Uterus (tissue), 4 donors: ENCODE data around the gene MUC5AC. TPM values are rescaled to one million over a fixed set of nuclear protein-coding genes. Genes with fewer than 3 reads are reported as not detected.

Source experiments
- DNase-seq, 2 donors: peaks; one replicate each; pipeline ENCODE4 v3.0.0-alpha.2; 2019 to 2020
- H3K27ac ChIP-seq, 2 donors: fragments of 200-600 bp; sonication (generic); 1 replicate in 1 of 2; 2 replicates in 1 of 2; pipeline ENCODE4 v1.5.1; 2016 to 2018
- H3K27me3 ChIP-seq, 2 donors: fragments of 200-600 bp; sonication (generic); one replicate each; pipeline ENCODE4 v1.5.1; 2018 to 2019; ENCODE audit warnings: control low read depth in 1 of 2
- H3K36me3 ChIP-seq, 2 donors: fragments of 200-600 bp; sonication (generic); one replicate each; pipeline ENCODE4 v1.5.1; 2019; ENCODE audit warnings: control low read depth in 1 of 2
- H3K4me1 ChIP-seq, 2 donors: fragments of 200-600 bp; sonication (generic); one replicate each; pipeline ENCODE4 v1.5.1; 2018 to 2019; ENCODE audit warnings: control low read depth in 1 of 2
- H3K4me3 ChIP-seq, 2 donors: fragments of 200-600 bp; sonication (generic); 1 replicate in 1 of 2; 2 replicates in 1 of 2; pipeline ENCODE4 v1.5.1; 2018 to 2019; ENCODE audit warnings: mild to moderate bottlenecking in 1 of 2
- H3K9me3 ChIP-seq, 2 donors: fragments of 200-600 bp; sonication (generic); one replicate each; pipeline ENCODE4 v1.5.1; 2019; ENCODE audit warnings: control low read depth in 1 of 2
- CTCF ChIP-seq, 4 experiments: fragments of 200-600 bp in 2 of 4; fragments of 450-650 bp in 2 of 4; sonication (generic) in 2 of 4; IDR thresholded peaks; one replicate each; pipeline ENCODE4 v1.5.1; 2016 to 2019; ENCODE audit warnings: antibody characterized with exemption in 4 of 4, mild to moderate bottlenecking in 2 of 4, moderate library complexity in 1 of 4
- POLR2A ChIP-seq, 2 donors: fragments of 450-650 bp; IDR thresholded peaks; one replicate each; pipeline ENCODE4 v1.6.1; 2016; ENCODE audit warnings: antibody characterized with exemption in 2 of 2, mild to moderate bottlenecking in 1 of 2, moderate library complexity in 1 of 2
- intact Hi-C: fragments of 100-400 bp; cut with DNase I; formaldehyde crosslinking; loops from one replicate; pipeline ENCODE4 v1.15.1; 2023; ENCODE audit warnings: low total_unique reads
- total RNA-seq, 4 donors: library from RNA; depleted of rRNA in 3 of 4; stranded (reverse); fragments of >200 nt in 3 of 4; gene quantifications; one replicate each; pipeline versions ENCODE4 v1.1.0 to v1.2.4, GENCODE V29; 2014 to 2023
- donor health status: DM: yes; HTN: yes; CAD: no.

Gene MUC5AC
- total RNA-seq = under 1 TPM in 1 of 4 donors, not detected in 3; under 0.01 TPM

GRCh38 chr11:1157645-1158591 is at the start of gene MUC5AC:
MUC5AC (plus strand) TSS chr11:1157953; CDS start chr11:1158000, 47 bp downstream.
- Histone ChIP-seq H3K27me3 (no peaks in the 10 kb centered on the region), H3K4me1 (no peaks in the 10 kb centered on the region), H3K27ac (no peak within 1 kb of the TSS), H3K4me3 (no peak within 1 kb of the TSS), H3K9me3 (no peaks in the 10 kb centered on the region), H3K36me3 (no peaks in the 10 kb centered on the region)
- TF ChIP-seq POLR2A (IDR thresholded peaks at IDR 0.05) (no peak), CTCF (IDR thresholded peaks at IDR 0.05) (no peak)
- intact Hi-C loops = no loop called here
- no peak for DNase-seq

DNA sequence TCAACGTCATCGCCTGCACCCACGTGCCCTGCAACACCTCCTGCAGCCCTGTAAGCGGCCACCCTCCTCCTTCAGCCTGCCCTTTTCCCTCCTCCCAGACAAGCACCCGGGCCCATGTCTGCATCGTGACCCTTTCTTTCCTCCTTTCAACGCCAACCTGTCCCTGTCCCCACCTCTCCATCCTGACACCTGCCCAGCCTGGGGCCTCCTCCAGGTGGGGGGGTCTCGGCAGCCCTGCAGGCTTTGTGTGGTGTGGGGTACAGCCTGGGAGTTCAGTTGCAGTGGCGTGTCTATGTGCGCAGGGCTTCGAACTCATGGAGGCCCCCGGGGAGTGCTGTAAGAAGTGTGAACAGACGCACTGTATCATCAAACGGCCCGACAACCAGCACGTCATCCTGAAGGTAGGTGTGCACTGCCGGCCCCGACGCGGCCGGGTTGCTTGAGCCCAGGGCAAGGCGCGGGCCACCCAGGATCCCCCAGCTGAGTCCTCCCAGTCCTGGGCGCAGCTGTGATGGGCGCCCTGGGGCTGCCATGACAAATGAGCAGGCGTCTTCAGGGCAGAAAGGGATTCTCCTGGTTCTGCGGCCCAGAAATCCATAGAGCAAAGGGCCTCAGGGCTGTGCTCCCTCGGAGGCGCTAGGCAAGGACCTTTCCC is 49.4 kb upstream of the MUC5AC start:
- DNase-seq = no peak
- no peak overlapping the region for H3K27ac ChIP-seq
- H3K4me3 ChIP-seq = no peak overlapping the region
- no peaks in the 10 kb centered on the region for H3K27me3 ChIP-seq
- TF ChIP-seq CTCF (IDR thresholded peaks at IDR 0.05) = no peak
- TF ChIP-seq POLR2A (IDR thresholded peaks at IDR 0.05) = no peak
- no peaks in the 10 kb centered on the region for H3K36me3 ChIP-seq
- H3K9me3 ChIP-seq = no peaks in the 10 kb centered on the region
- no peaks in the 10 kb centered on the region for H3K4me1 ChIP-seq
- intact Hi-C loops = no loop called here

- no peak overlapping the region for H3K4me3 ChIP-seq
- no peaks in the 10 kb centered on the region for H3K27me3 ChIP-seq
- DNase-seq = no peak
- intact Hi-C loops = no loop called here
- no peaks in the 10 kb centered on the region for H3K4me1 ChIP-seq
- TF ChIP-seq CTCF (IDR thresholded peaks at IDR 0.05) (no peak), POLR2A (IDR thresholded peaks at IDR 0.05) (no peak)
- H3K36me3 ChIP-seq = no peaks in the 10 kb centered on the region
- no peak overlapping the region for H3K27ac ChIP-seq
- H3K9me3 ChIP-seq = no peaks in the 10 kb centered on the region
Measured at GRCh38 chr11:1109101-1109917, 48.4 kb upstream of the MUC5AC start.

- H3K4me1 ChIP-seq = no peaks in the 10 kb centered on the region
- H3K4me3 ChIP-seq = no peak overlapping the region
- intact Hi-C loops = no loop called here
- no peaks in the 10 kb centered on the region for H3K36me3 ChIP-seq
- H3K9me3 ChIP-seq = no peaks in the 10 kb centered on the region
- TF ChIP-seq CTCF (IDR thresholded peaks at IDR 0.05) (no peak), POLR2A (IDR thresholded peaks at IDR 0.05) (no peak)
- H3K27me3 ChIP-seq = no peaks in the 10 kb centered on the region
- H3K27ac ChIP-seq = no peak overlapping the region
- DNase-seq = no peak
Measured at GRCh38 chr11:1109918-1110705, 47.6 kb upstream of the MUC5AC start.
